ENCODE measurements around the gene BCL7A. TPM values are rescaled to one million over a fixed set of nuclear protein-coding genes. Genes with fewer than 3 reads are reported as not detected.
A peak's percentile ranks its signal among the peaks of the same experiment; 100 is the strongest.

The BCL7A gene
- total and polyA plus RNA-seq, 9 of the 15 experiments (the other 6 are each of a cell fraction or from before 2014, with no cell fraction given), result 0.25 to 21.9 (median 14.9) TPM

DNA sequence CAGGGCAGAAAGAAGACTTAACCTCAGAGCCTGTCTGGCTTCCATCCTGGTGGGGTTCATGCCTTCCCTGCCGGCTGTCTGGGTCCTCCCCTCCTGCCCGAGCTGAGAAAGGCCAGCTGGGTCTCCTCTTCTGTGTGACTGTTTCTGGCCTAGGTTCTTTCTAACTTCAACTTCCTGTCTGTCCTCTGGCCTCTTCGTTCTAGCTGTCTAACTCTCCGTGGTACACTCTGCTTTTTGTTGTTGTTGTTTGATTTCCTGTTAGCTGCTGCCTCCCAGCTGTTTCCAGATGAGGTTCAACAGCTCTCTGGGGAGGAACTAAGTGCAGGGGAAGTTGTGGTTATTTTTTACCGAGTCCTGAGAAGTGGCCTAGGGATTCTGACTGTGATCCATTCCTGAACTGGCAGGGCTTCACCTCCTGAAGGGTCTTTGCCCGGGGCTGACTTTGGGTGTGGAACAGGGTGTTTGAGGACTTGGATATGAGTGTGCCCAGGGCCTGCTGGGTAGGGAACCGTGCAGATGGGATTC is 60.1 kb downstream of the BCL7A start (continued):
- no peak for TF ChIP-seq CBX1 (IDR thresholded peaks at IDR 0.05; ENCODE audit: low read depth)
- TF ChIP-seq HMGN3 (IDR thresholded peaks at IDR 0.05; ENCODE audit: borderline replicate concordance, extremely low read depth, insufficient read length, low read depth, low read length), result no peak
- peak; percentile 22; the same call in 1 of the 2 replicates for TF ChIP-seq CC2D1A (IDR thresholded peaks at IDR 0.05)
- peak; percentile 31; the same call in 1 of the 2 replicates for TF ChIP-seq ESRRA (IDR thresholded peaks at IDR 0.05; ENCODE audit: borderline replicate concordance, low read depth)
- no peak for TF ChIP-seq CAMTA2 (CRISPR knock-in tag; conservative IDR thresholded peaks at IDR 0.05)
- TF ChIP-seq MEF2A (IDR thresholded peaks at IDR 0.05; ENCODE audit: control insufficient read depth, low read depth, low read length), result no peak
- peak; percentile 55 for TF ChIP-seq NBN (IDR thresholded peaks at IDR 0.05; ENCODE audit: low read depth)
- peak; percentile 56 for TF ChIP-seq RBBP5 (IDR thresholded peaks at IDR 0.05; ENCODE audit: borderline replicate concordance, insufficient read depth, low read length, poor library complexity, severe bottlenecking)
- TF ChIP-seq RAD21 (CRISPR knock-in tag; conservative IDR thresholded peaks at IDR 0.05 in 1 of 2, IDR thresholded peaks at IDR 0.05 in 1 of 2), result peak; percentile 28 to 38
- TF ChIP-seq MYC (IDR thresholded peaks at IDR 0.05; ENCODE audit: low read depth, low read length), result no peak
- TF ChIP-seq MYC (CRISPR knock-in tag; IDR thresholded peaks at IDR 0.05; ENCODE audit: borderline replicate concordance, low read depth), result no peak
- TF ChIP-seq, protein P1, sequence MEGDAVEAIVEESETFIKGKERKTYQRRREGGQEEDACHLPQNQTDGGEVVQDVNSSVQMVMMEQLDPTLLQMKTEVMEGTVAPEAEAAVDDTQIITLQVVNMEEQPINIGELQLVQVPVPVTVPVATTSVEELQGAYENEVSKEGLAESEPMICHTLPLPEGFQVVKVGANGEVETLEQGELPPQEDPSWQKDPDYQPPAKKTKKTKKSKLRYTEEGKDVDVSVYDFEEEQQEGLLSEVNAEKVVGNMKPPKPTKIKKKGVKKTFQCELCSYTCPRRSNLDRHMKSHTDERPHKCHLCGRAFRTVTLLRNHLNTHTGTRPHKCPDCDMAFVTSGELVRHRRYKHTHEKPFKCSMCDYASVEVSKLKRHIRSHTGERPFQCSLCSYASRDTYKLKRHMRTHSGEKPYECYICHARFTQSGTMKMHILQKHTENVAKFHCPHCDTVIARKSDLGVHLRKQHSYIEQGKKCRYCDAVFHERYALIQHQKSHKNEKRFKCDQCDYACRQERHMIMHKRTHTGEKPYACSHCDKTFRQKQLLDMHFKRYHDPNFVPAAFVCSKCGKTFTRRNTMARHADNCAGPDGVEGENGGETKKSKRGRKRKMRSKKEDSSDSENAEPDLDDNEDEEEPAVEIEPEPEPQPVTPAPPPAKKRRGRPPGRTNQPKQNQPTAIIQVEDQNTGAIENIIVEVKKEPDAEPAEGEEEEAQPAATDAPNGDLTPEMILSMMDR (IDR thresholded peaks at IDR 0.05 in 2 of 3, conservative IDR thresholded peaks at IDR 0.05 in 1 of 3; ENCODE audit: insufficient read depth in 2 of 3, low read depth in 1 of 3, low read length in 3 of 3), result 0 out of 6 replicates have a peak, but pooled peaks of 1 of the 3 experiments have one; percentile 8
- TF ChIP-seq ELF2 (CRISPR knock-in tag; IDR thresholded peaks at IDR 0.05), result no peak
- TF ChIP-seq, protein P2, sequence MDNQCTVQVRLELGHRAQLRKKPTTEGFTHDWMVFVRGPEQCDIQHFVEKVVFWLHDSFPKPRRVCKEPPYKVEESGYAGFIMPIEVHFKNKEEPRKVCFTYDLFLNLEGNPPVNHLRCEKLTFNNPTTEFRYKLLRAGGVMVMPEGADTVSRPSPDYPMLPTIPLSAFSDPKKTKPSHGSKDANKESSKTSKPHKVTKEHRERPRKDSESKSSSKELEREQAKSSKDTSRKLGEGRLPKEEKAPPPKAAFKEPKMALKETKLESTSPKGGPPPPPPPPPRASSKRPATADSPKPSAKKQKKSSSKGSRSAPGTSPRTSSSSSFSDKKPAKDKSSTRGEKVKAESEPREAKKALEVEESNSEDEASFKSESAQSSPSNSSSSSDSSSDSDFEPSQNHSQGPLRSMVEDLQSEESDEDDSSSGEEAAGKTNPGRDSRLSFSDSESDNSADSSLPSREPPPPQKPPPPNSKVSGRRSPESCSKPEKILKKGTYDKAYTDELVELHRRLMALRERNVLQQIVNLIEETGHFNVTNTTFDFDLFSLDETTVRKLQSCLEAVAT (IDR thresholded peaks at IDR 0.05), result 0 out of 4 replicates have a peak, but pooled peaks of 1 of the 2 experiments have one; percentile 29
- no peak for TF ChIP-seq ZNF830 (CRISPR knock-in tag; IDR thresholded peaks at IDR 0.05)
- 0 out of 2 replicates have a peak, but pooled peaks have one; percentile 10 for TF ChIP-seq ZNF589 (CRISPR knock-in tag; IDR thresholded peaks at IDR 0.05; ENCODE audit: low read depth)
- TF ChIP-seq, protein P3, sequence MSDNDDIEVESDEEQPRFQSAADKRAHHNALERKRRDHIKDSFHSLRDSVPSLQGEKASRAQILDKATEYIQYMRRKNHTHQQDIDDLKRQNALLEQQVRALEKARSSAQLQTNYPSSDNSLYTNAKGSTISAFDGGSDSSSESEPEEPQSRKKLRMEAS (CRISPR knock-in tag; IDR thresholded peaks at IDR 0.05), result peak; percentile 28; the same call in 1 of the 2 replicates
- TF ChIP-seq, protein P4, sequence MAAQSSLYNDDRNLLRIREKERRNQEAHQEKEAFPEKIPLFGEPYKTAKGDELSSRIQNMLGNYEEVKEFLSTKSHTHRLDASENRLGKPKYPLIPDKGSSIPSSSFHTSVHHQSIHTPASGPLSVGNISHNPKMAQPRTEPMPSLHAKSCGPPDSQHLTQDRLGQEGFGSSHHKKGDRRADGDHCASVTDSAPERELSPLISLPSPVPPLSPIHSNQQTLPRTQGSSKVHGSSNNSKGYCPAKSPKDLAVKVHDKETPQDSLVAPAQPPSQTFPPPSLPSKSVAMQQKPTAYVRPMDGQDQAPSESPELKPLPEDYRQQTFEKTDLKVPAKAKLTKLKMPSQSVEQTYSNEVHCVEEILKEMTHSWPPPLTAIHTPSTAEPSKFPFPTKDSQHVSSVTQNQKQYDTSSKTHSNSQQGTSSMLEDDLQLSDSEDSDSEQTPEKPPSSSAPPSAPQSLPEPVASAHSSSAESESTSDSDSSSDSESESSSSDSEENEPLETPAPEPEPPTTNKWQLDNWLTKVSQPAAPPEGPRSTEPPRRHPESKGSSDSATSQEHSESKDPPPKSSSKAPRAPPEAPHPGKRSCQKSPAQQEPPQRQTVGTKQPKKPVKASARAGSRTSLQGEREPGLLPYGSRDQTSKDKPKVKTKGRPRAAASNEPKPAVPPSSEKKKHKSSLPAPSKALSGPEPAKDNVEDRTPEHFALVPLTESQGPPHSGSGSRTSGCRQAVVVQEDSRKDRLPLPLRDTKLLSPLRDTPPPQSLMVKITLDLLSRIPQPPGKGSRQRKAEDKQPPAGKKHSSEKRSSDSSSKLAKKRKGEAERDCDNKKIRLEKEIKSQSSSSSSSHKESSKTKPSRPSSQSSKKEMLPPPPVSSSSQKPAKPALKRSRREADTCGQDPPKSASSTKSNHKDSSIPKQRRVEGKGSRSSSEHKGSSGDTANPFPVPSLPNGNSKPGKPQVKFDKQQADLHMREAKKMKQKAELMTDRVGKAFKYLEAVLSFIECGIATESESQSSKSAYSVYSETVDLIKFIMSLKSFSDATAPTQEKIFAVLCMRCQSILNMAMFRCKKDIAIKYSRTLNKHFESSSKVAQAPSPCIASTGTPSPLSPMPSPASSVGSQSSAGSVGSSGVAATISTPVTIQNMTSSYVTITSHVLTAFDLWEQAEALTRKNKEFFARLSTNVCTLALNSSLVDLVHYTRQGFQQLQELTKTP (IDR thresholded peaks at IDR 0.05; ENCODE audit: low read depth in 1 of 2, partially characterized antibody in 2 of 2), result peak in 1 of 2 experiments; percentile 15
- TF ChIP-seq SAP30 (IDR thresholded peaks at IDR 0.05; ENCODE audit: borderline replicate concordance, insufficient read depth, low read depth, low read length, poor library complexity, severe bottlenecking), result peak; percentile 17
